ENCODE measurements around the gene FERMT3.
A peak's percentile ranks its signal among the peaks of the same experiment; 100 is the strongest.
"Not testable (repeated sequence)": the region's sequence is repeated elsewhere in the genome, so short reads cannot be mapped to it uniquely, and the experiment has no call there.

FERMT3 gene

GRCh38 chr11:64243236-64243854, 36.8 kb downstream of the FERMT3 start:
- Histone ChIP-seq H3K36me3 (ENCODE audit: control insufficient read depth in 4 of 4, insufficient read depth in 4 of 4, low read length in 3 of 4) (peaks cover 0 to 26% (median 17%) of the 10 kb centered on the region in 4 experiments), H3K27me3 (replicated peaks in 2 of 5; ENCODE audit: control insufficient read depth in 4 of 5, insufficient read depth in 5 of 5, low read length in 4 of 5) (no peaks in the 10 kb centered on the region), H3K4me1 (ENCODE audit: control extremely low read depth in 1 of 4, control insufficient read depth in 4 of 4, insufficient read depth in 4 of 4, low read length in 3 of 4) (peaks cover 4 to 70% (median 61%) of the 10 kb centered on the region in 4 experiments), H3K27ac (ENCODE audit: insufficient read depth in 1 of 2, low read depth in 1 of 2, low read length in 2 of 2, poor library complexity in 1 of 2, severe bottlenecking in 2 of 2) (no peak overlapping the region), H3K9me3 (ENCODE audit: control extremely low read depth in 1 of 5, control insufficient read depth in 4 of 5, insufficient read depth in 2 of 5, low read depth in 1 of 5, low read length in 4 of 5) (no peaks in the 10 kb centered on the region), H3K4me3 (ENCODE audit: control insufficient read depth in 1 of 7, extremely low read depth in 1 of 7, insufficient read depth in 4 of 7, low read depth in 2 of 7, low read length in 6 of 7) (peak overlapping the region in 1 of 7 experiments; percentile 1)
- POLR2A ChIA-PET: interaction anchor here (0.7 to 7.6 kb wide), 3 partner anchors 17 to 37 kb away, joined by 3 to 74 read pairs (median 3); partner anchors contain the start of genes FERMT3 and NUDT22
- no peak for DNase-seq
- WGBS (ENCODE audit: insufficient coverage): 100% methylated on average over 5 of the region's 8 CpGs
- CTCF ChIA-PET: interaction anchor here (1.7 to 12.2 kb wide), 8 partner anchors 8 to 60 kb away, joined by 3 to 177 read pairs (median 10); partner anchors contain the start of genes CATSPERZ, FERMT3, NUDT22 and PLCB3

- ChIA-PET POLR2A (interaction anchor here (1.0 to 7.6 kb wide), 2 partner anchors 18 to 38 kb away, joined by 4 to 74 read pairs; partner anchors contain the start of genes FERMT3, NUDT22 and TRPT1), CTCF (interaction anchor here (1.1 to 12.2 kb wide), 9 partner anchors 8 to 60 kb away, joined by 3 to 177 read pairs (median 9); partner anchors contain the start of genes CATSPERZ, FERMT3, NUDT22 and PLCB3)
- no peaks in the 10 kb centered on the region for H3K27me3 ChIP-seq (replicated peaks in 2 of 5; ENCODE audit: control insufficient read depth in 4 of 5, insufficient read depth in 5 of 5, low read length in 4 of 5)
- 88% methylated on average over 2 of the region's 5 CpGs for WGBS (ENCODE audit: insufficient coverage)
- no peak for DNase-seq
- H3K4me1 ChIP-seq (ENCODE audit: control extremely low read depth in 1 of 4, control insufficient read depth in 4 of 4, insufficient read depth in 4 of 4, low read length in 3 of 4): peaks cover 4 to 72% (median 67%) of the 10 kb centered on the region in 4 experiments
- no peak overlapping the region for H3K4me3 ChIP-seq (ENCODE audit: control insufficient read depth in 1 of 7, extremely low read depth in 1 of 7, insufficient read depth in 4 of 7, low read depth in 2 of 7, low read length in 6 of 7)
- H3K36me3 ChIP-seq (ENCODE audit: control insufficient read depth in 4 of 4, insufficient read depth in 4 of 4, low read length in 3 of 4): peaks cover 0 to 20% (median 12%) of the 10 kb centered on the region in 4 experiments
- H3K9me3 ChIP-seq (ENCODE audit: control extremely low read depth in 1 of 5, control insufficient read depth in 4 of 5, insufficient read depth in 2 of 5, low read depth in 1 of 5, low read length in 4 of 5): no peaks in the 10 kb centered on the region
- H3K27ac ChIP-seq (ENCODE audit: insufficient read depth in 1 of 2, low read depth in 1 of 2, low read length in 2 of 2, poor library complexity in 1 of 2, severe bottlenecking in 2 of 2): no peak overlapping the region
Measured at GRCh38 chr11:64244107-64244506, 37.6 kb downstream of the FERMT3 start.

GRCh38 chr11:64244966-64245365, 38.4 kb downstream of the FERMT3 start:
- Histone ChIP-seq H3K27me3 (replicated peaks in 2 of 5; ENCODE audit: control insufficient read depth in 4 of 5, insufficient read depth in 5 of 5, low read length in 4 of 5) (no peaks in the 10 kb centered on the region), H3K4me3 (ENCODE audit: control insufficient read depth in 1 of 7, extremely low read depth in 1 of 7, insufficient read depth in 4 of 7, low read depth in 2 of 7, low read length in 6 of 7) (peak overlapping the region in 6 of 7 experiments; percentile 2 to 98 (median 86)), H3K36me3 (ENCODE audit: control insufficient read depth in 4 of 4, insufficient read depth in 4 of 4, low read length in 3 of 4) (peaks cover 0 to 20% (median 12%) of the 10 kb centered on the region in 4 experiments), H3K4me1 (ENCODE audit: control extremely low read depth in 1 of 4, control insufficient read depth in 4 of 4, insufficient read depth in 4 of 4, low read length in 3 of 4) (peaks cover 2 to 75% (median 72%) of the 10 kb centered on the region in 4 experiments), H3K27ac (ENCODE audit: insufficient read depth in 1 of 2, low read depth in 1 of 2, low read length in 2 of 2, poor library complexity in 1 of 2, severe bottlenecking in 2 of 2) (peak overlapping the region; percentile 46 to 75), H3K9me3 (ENCODE audit: control extremely low read depth in 1 of 5, control insufficient read depth in 4 of 5, insufficient read depth in 2 of 5, low read depth in 1 of 5, low read length in 4 of 5) (no peaks in the 10 kb centered on the region)
- 54% methylated on average over 3 of the region's 6 CpGs for WGBS (ENCODE audit: insufficient coverage)
- CTCF ChIA-PET: interaction anchor here (0.7 to 12.2 kb wide), 12 partner anchors 10 to 110 kb away, joined by 3 to 177 read pairs (median 4); partner anchors contain the start of genes CATSPERZ, FERMT3 and VEGFB
- no peak for DNase-seq
- POLR2A ChIA-PET: interaction anchor here (0.6 to 7.6 kb wide), 7 partner anchors 15 to 498 kb away, joined by 3 to 74 read pairs (median 4); partner anchors contain the start of genes DNAJC4, FERMT3, NUDT22 and STIP1

DNA sequence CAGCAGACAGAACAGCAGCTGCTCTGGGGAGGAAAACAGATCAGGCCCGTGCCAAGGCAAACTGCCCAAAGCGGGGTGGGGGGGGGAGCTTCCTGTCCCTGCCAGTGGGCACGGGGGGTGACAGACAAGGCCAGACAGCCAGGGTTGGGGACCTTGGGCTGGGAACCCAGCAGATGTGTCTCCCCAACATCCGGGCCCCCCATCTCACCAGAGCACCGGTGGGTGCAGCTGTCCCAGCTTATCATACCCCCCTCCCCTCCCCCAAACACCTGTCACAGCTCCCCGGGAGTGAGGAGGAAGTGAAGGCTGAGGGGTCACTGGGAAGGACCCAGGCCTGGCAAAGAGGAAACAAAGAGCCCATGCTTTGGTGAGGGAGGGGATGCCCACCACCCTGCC, 38.9 kb downstream of the FERMT3 start:
- 0% methylated on average over 3 of the region's 6 CpGs for WGBS (ENCODE audit: insufficient coverage)
- DNase-seq: peak in 2 of 3 donors; percentile 58 to 77
- peaks cover 0 to 20% (median 12%) of the 10 kb centered on the region in 4 experiments for H3K36me3 ChIP-seq (ENCODE audit: control insufficient read depth in 4 of 4, insufficient read depth in 4 of 4, low read length in 3 of 4)
- ChIA-PET POLR2A (interaction anchor here (0.6 to 7.6 kb wide), 5 partner anchors 15 to 498 kb away, joined by 3 to 74 read pairs (median 3); partner anchors contain the start of genes DNAJC4, FERMT3, NUDT22 and TRPT1), CTCF (interaction anchor here (0.7 to 12.2 kb wide), 8 partner anchors 10 to 110 kb away, joined by 3 to 177 read pairs (median 4); partner anchors contain the start of genes FERMT3 and VEGFB)
- H3K9me3 ChIP-seq (ENCODE audit: control extremely low read depth in 1 of 5, control insufficient read depth in 4 of 5, insufficient read depth in 2 of 5, low read depth in 1 of 5, low read length in 4 of 5): no peaks in the 10 kb centered on the region
- peak overlapping the region; percentile 46 to 75 for H3K27ac ChIP-seq (ENCODE audit: insufficient read depth in 1 of 2, low read depth in 1 of 2, low read length in 2 of 2, poor library complexity in 1 of 2, severe bottlenecking in 2 of 2)
- H3K4me3 ChIP-seq (ENCODE audit: control insufficient read depth in 1 of 7, extremely low read depth in 1 of 7, insufficient read depth in 4 of 7, low read depth in 2 of 7, low read length in 6 of 7): peak overlapping the region in 6 of 7 experiments; percentile 52 to 98 (median 86)
- no peaks in the 10 kb centered on the region for H3K27me3 ChIP-seq (replicated peaks in 2 of 5; ENCODE audit: control insufficient read depth in 4 of 5, insufficient read depth in 5 of 5, low read length in 4 of 5)
- peaks cover 2 to 74% (median 72%) of the 10 kb centered on the region in 4 experiments for H3K4me1 ChIP-seq (ENCODE audit: control extremely low read depth in 1 of 4, control insufficient read depth in 4 of 4, insufficient read depth in 4 of 4, low read length in 3 of 4)

GRCh38 chr11:64245797-64246620, 39.5 kb downstream of the FERMT3 start:
- Histone ChIP-seq H3K4me3 (ENCODE audit: control insufficient read depth in 1 of 7, extremely low read depth in 1 of 7, insufficient read depth in 4 of 7, low read depth in 2 of 7, low read length in 6 of 7) (peak overlapping the region; percentile 52 to 98 (median 85)), H3K36me3 (ENCODE audit: control insufficient read depth in 4 of 4, insufficient read depth in 4 of 4, low read length in 3 of 4) (peaks cover 0 to 20% (median 12%) of the 10 kb centered on the region in 4 experiments), H3K27ac (ENCODE audit: insufficient read depth in 1 of 2, low read depth in 1 of 2, low read length in 2 of 2, poor library complexity in 1 of 2, severe bottlenecking in 2 of 2) (peak overlapping the region in 1 of 2 experiments; percentile 75), H3K4me1 (ENCODE audit: control extremely low read depth in 1 of 4, control insufficient read depth in 4 of 4, insufficient read depth in 4 of 4, low read length in 3 of 4) (peaks cover 2 to 76% (median 75%) of the 10 kb centered on the region in 4 experiments), H3K9me3 (ENCODE audit: control extremely low read depth in 1 of 5, control insufficient read depth in 4 of 5, insufficient read depth in 2 of 5, low read depth in 1 of 5, low read length in 4 of 5) (no peaks in the 10 kb centered on the region), H3K27me3 (replicated peaks in 2 of 5; ENCODE audit: control insufficient read depth in 4 of 5, insufficient read depth in 5 of 5, low read length in 4 of 5) (no peaks in the 10 kb centered on the region)
- 0% methylated on average over 26 of the region's 46 CpGs for WGBS (ENCODE audit: insufficient coverage)
- ChIA-PET CTCF (interaction anchor here (0.6 to 12.2 kb wide), 12 partner anchors 10 to 109 kb away, joined by 3 to 177 read pairs (median 4); partner anchors contain the start of genes FERMT3 and VEGFB), POLR2A (interaction anchor here (0.6 to 7.6 kb wide), 5 partner anchors 16 to 497 kb away, joined by 3 to 74 read pairs (median 3); partner anchors contain the start of genes DNAJC4, FERMT3, NUDT22 and TRPT1)
- DNase-seq: peak; percentile 83 to 93 (median 89)

GRCh38 chr11:64246621-64246870, 40.0 kb downstream of the FERMT3 start:
- H3K36me3 ChIP-seq (ENCODE audit: control insufficient read depth in 4 of 4, insufficient read depth in 4 of 4, low read length in 3 of 4): peaks cover 0 to 20% (median 12%) of the 10 kb centered on the region in 4 experiments
- CTCF ChIA-PET: interaction anchor here (1.4 to 12.2 kb wide), 5 partner anchors 14 to 106 kb away, joined by 3 to 177 read pairs (median 7); partner anchors contain the start of gene FERMT3
- peak overlapping the region in 6 of 7 experiments; percentile 52 to 98 (median 86) for H3K4me3 ChIP-seq (ENCODE audit: control insufficient read depth in 1 of 7, extremely low read depth in 1 of 7, insufficient read depth in 4 of 7, low read depth in 2 of 7, low read length in 6 of 7)
- peaks cover 2 to 78% (median 76%) of the 10 kb centered on the region in 4 experiments for H3K4me1 ChIP-seq (ENCODE audit: control extremely low read depth in 1 of 4, control insufficient read depth in 4 of 4, insufficient read depth in 4 of 4, low read length in 3 of 4)
- not testable (repeated sequence) for H3K9me3 ChIP-seq (ENCODE audit: control extremely low read depth in 1 of 5, control insufficient read depth in 4 of 5, insufficient read depth in 2 of 5, low read depth in 1 of 5, low read length in 4 of 5); H3K27ac ChIP-seq (ENCODE audit: insufficient read depth in 1 of 2, low read depth in 1 of 2, low read length in 2 of 2, poor library complexity in 1 of 2, severe bottlenecking in 2 of 2); H3K27me3 ChIP-seq (replicated peaks in 2 of 5; ENCODE audit: control insufficient read depth in 4 of 5, insufficient read depth in 5 of 5, low read length in 4 of 5); DNase-seq
- WGBS (ENCODE audit: insufficient coverage): 6% methylated on average over 9 of the region's 43 CpGs
- POLR2A ChIA-PET: interaction anchor here (1.4 to 7.6 kb wide), 2 partner anchors 39 to 40 kb away, joined by 3 to 74 read pairs; partner anchors contain the start of gene FERMT3
